GM12864 (cell line): Measurements from ENCODE around the gene CALD1.

Experiments used
- DNase-seq: peaks from one replicate; pipeline ENCODE4 v3.0.0-alpha.2; 2011; ENCODE audit warnings: low read depth
- H3K4me3 ChIP-seq: 2 replicates; pipeline ENCODE4 v1.5.1; 2011; ENCODE audit warnings: mild to moderate bottlenecking, low read depth, low read length, control low read depth
- CTCF ChIP-seq: IDR thresholded peaks from 2 replicates; pipeline ENCODE4 v1.5.1; 2011; ENCODE audit warnings: low read depth, mild to moderate bottlenecking, moderate library complexity, low read length, control low read depth, inconsistent platforms; ENCODE audit errors: missing control alignments

The CALD1 gene

DNA sequence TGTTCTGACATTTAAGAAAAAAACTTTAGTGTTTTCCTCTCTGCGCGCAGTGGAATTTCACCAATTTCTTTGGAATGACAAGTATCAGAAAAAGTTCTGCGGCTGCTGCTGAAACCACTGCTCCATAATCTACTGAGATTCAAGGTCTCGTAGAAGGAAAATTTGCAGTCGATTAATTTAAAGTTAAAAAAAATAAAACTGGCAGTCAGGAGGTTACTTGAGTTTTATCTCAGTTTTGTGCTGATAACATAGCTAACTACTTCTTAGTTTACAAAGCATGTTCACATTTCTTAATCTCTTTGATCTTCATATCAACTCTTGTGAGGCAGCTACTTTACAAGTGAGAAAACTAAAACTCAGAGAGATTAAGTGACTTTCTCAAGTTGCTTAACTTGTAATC lies 18.2 kb upstream of the CALD1 start:
- DNase-seq, result no peak
- H3K4me3 ChIP-seq, result no peak overlapping the region
- no peak for TF ChIP-seq CTCF

GRCh38 chr7:134763960-134764359 lies 15.5 kb upstream of the CALD1 start:
- no peak for DNase-seq
- no peak for TF ChIP-seq CTCF
- H3K4me3 ChIP-seq, result no peak overlapping the region

DNA sequence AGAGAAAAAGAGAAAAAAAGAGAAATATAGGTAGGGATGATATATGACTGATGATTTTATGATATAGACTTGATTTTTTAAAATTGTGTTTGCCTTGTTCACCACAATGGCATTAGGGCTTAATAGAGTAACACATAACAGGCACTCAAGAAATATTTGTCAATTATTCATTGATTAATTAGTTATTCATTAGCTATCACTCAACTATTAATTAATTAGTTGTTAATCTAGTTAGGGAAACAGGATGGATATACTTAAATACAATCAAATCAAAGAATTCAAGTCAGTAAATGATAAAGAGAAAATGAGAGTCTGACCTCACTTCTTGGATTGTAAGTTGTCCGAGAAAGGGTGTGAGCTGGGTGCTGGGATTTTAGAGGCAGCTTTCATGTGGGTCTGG lies 15.1 kb upstream of the CALD1 start:
- no peak overlapping the region for H3K4me3 ChIP-seq
- no peak for TF ChIP-seq CTCF
- DNase-seq, result no peak

- TF ChIP-seq CTCF, result no peak
- no peak overlapping the region for H3K4me3 ChIP-seq
- DNase-seq, result peak; percentile 74
These were observed 12.5 kb upstream of the CALD1 start for GRCh38 chr7:134766779-134767519.

DNA sequence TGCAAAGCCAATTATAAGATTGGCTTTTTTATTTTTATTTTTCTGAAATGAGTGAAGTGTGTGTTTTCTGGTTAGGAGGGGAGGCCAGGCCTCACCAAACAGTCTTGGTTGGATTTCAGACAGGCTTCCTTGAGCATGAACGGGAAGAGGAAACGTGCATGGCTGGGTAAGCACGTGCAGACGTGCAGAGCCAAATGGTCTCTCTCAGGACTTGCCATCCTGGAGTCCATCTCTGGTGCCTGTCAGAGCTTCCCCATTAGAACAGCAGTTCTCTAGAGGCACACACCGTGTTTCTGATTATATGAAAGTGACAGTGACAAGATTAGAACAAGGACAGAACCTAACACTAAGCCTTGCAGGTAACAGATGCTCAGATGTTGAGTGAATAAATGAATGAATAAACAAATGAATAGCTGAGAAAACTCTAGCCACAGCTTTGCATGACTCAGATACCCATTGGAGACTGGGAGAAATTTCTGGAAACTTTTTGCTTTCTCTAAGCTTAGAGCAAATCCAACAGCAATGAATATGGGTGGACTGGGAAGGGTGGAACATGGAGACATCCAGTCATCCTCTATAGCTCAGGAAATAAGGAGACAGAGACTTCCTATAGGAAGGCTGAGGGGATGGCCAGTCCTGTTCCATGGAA lies 11.8 kb upstream of the CALD1 start:
- H3K4me3 ChIP-seq, result no peak overlapping the region
- no peak for TF ChIP-seq CTCF
- no peak for DNase-seq

- no peak for TF ChIP-seq CTCF
- DNase-seq, result no peak
- H3K4me3 ChIP-seq, result no peak overlapping the region
These were observed 11.2 kb upstream of the CALD1 start for GRCh38 chr7:134768243-134768642.

- no peak overlapping the region for H3K4me3 ChIP-seq
- no peak for DNase-seq
- no peak for TF ChIP-seq CTCF
These were observed 8.8 kb upstream of the CALD1 start for GRCh38 chr7:134770676-134771075.
